H9 (cell line): Measurements from ENCODE around the gene PCSK6. TPM values are rescaled to one million over a fixed set of nuclear protein-coding genes. Genes with fewer than 3 reads are reported as not detected.

Experiments
- DNase-seq: peaks from one replicate; pipeline ENCODE4 v3.0.0-alpha.2; 2017
- H2AFZ ChIP-seq: one replicate; pipeline ENCODE4 v1.6.1; 2013; ENCODE audit warnings: mild to moderate bottlenecking, low read length, control low read depth, moderate library complexity
- H2AK5ac ChIP-seq: 2 replicates; pipeline ENCODE4 v1.6.1; 2013; ENCODE audit warnings: low read length, control low read depth, mixed read lengths; ENCODE audit not compliant: insufficient read length
- H2BK120ac ChIP-seq: one replicate; pipeline ENCODE4 v1.6.1; 2013; ENCODE audit warnings: low read depth, mild to moderate bottlenecking, low read length, control low read depth, inconsistent platforms; ENCODE audit not compliant: poor library complexity, severe bottlenecking
- H2BK12ac ChIP-seq: 2 replicates; pipeline ENCODE4 v1.6.1; 2013; ENCODE audit warnings: low read length, control low read depth, mixed read lengths, low read depth; ENCODE audit not compliant: insufficient read length
- H2BK15ac ChIP-seq: 2 replicates; pipeline ENCODE4 v1.6.1; 2013; ENCODE audit warnings: low read depth, low read length, control low read depth
- H2BK20ac ChIP-seq: one replicate; pipeline ENCODE4 v1.6.1; 2013; ENCODE audit warnings: low read depth, mild to moderate bottlenecking, low read length, control low read depth, inconsistent platforms; ENCODE audit not compliant: poor library complexity, severe bottlenecking
- H2BK5ac ChIP-seq: 2 replicates; pipeline ENCODE4 v1.6.1; 2013; ENCODE audit warnings: low read length, control low read depth, mixed read lengths; ENCODE audit not compliant: insufficient read length
- H3K14ac ChIP-seq: 2 replicates; pipeline ENCODE4 v1.6.1; 2013; ENCODE audit warnings: low read length, control low read depth; ENCODE audit not compliant: insufficient read depth
- H3K18ac ChIP-seq: 2 replicates; pipeline ENCODE4 v1.6.1; 2013; ENCODE audit warnings: low read depth, mild to moderate bottlenecking, mixed read lengths, low read length, control low read depth; ENCODE audit not compliant: insufficient read length
- H3K23ac ChIP-seq: 2 replicates; pipeline ENCODE4 v1.6.1; 2013; ENCODE audit warnings: low read length, control low read depth, mixed read lengths, low read depth; ENCODE audit not compliant: insufficient read length
- H3K23me2 ChIP-seq: 2 replicates; pipeline ENCODE4 v1.6.1; 2013; ENCODE audit warnings: low read depth, mild to moderate bottlenecking, mixed read lengths, low read length, control low read depth; ENCODE audit not compliant: insufficient read length, poor library complexity, severe bottlenecking
- H3K27ac ChIP-seq: 2 replicates; pipeline ENCODE4 v1.5.1; 2013; ENCODE audit warnings: low read length, control low read depth, mixed read lengths, low read depth; ENCODE audit not compliant: insufficient read length
- H3K27me3 ChIP-seq: 2 replicates; pipeline ENCODE4 v1.6.1; 2013; ENCODE audit warnings: low read length, control low read depth, inconsistent platforms; ENCODE audit not compliant: insufficient read depth
- H3K4ac ChIP-seq: 2 replicates; pipeline ENCODE4 v1.6.1; 2013; ENCODE audit warnings: low read depth, mild to moderate bottlenecking, control low read depth, inconsistent platforms, low read length, moderate library complexity
- H3K4me1 ChIP-seq: 2 replicates; pipeline ENCODE4 v1.6.1; 2013; ENCODE audit warnings: low read length, control low read depth, inconsistent platforms; ENCODE audit not compliant: insufficient read depth
- H3K4me2 ChIP-seq: 2 replicates; pipeline ENCODE4 v1.6.1; 2013; ENCODE audit warnings: low read length, control low read depth, mixed read lengths; ENCODE audit not compliant: insufficient read length, insufficient read depth
- H3K56ac ChIP-seq: 2 replicates; pipeline ENCODE4 v1.6.1; 2013; ENCODE audit warnings: low read depth, mild to moderate bottlenecking, mixed read lengths, low read length, control low read depth; ENCODE audit not compliant: insufficient read length
- H3K79me1 ChIP-seq: 2 replicates; pipeline ENCODE4 v1.6.1; 2013; ENCODE audit warnings: low read depth, mild to moderate bottlenecking, moderate library complexity, low read length, control low read depth, inconsistent platforms; ENCODE audit not compliant: insufficient read depth, poor library complexity, severe bottlenecking
- H3K79me2 ChIP-seq: 2 replicates; pipeline ENCODE4 v1.6.1; 2013; ENCODE audit warnings: low read length, control low read depth, inconsistent platforms; ENCODE audit not compliant: insufficient read depth
- H3K9ac ChIP-seq: 2 replicates; pipeline ENCODE4 v1.6.1; 2013; ENCODE audit warnings: low read length, control low read depth, mixed read lengths; ENCODE audit not compliant: insufficient read length; ENCODE audit errors: extremely low read depth
- H3K9me3 ChIP-seq: one replicate; pipeline ENCODE4 v1.6.1; 2013; ENCODE audit warnings: low read depth, low read length, inconsistent platforms; ENCODE audit not compliant: control insufficient read depth
- H3T11ph ChIP-seq: one replicate; pipeline ENCODE4 v1.6.1; 2013; ENCODE audit warnings: mild to moderate bottlenecking, low read length, control low read depth, inconsistent platforms
- H4K20me1 ChIP-seq: one replicate; pipeline ENCODE4 v1.6.1; 2013; ENCODE audit not compliant: control insufficient read depth, insufficient read length, insufficient read depth
- H4K5ac ChIP-seq: 2 replicates; pipeline ENCODE4 v1.6.1; 2013; ENCODE audit warnings: low read depth, mild to moderate bottlenecking, mixed read lengths, low read length, control low read depth; ENCODE audit not compliant: insufficient read length
- H4K8ac ChIP-seq: replicated peaks from 2 replicates; pipeline ENCODE4 v1.6.1; 2013; ENCODE audit warnings: low read length, control low read depth, mixed read lengths, low read depth; ENCODE audit not compliant: insufficient read length
- H4K91ac ChIP-seq: 2 replicates; pipeline ENCODE4 v1.6.1; 2013; ENCODE audit warnings: low read depth, mild to moderate bottlenecking, moderate library complexity, mixed read lengths, low read length, control low read depth; ENCODE audit not compliant: insufficient read length
- H3K27ac Mint-ChIP-seq, 3 experiments: 2 replicates in 2 of 3; 3 replicates in 1 of 3; pipeline ENCODE4 v1.8.0; 2020 to 2021; ENCODE audit warnings: mixed read lengths in 3 of 3, mild to moderate bottlenecking in 1 of 3, moderate library complexity in 1 of 3
- H3K27me3 Mint-ChIP-seq: 2 replicates; pipeline ENCODE4 v1.8.0; 2021; ENCODE audit warnings: low read depth, mild to moderate bottlenecking, moderate library complexity, mixed read lengths
- H3K36me3 Mint-ChIP-seq, 3 experiments: 2 replicates in 2 of 3; 3 replicates in 1 of 3; pipeline ENCODE4 v1.8.0; 2020 to 2021; ENCODE audit warnings: low read depth in 3 of 3, mixed read lengths in 3 of 3; ENCODE audit not compliant: insufficient read depth in 1 of 3
- H3K4me1 Mint-ChIP-seq, 2 experiments: 2 replicates each; pipeline ENCODE4 v1.8.0; 2020; ENCODE audit warnings: mixed read lengths in 2 of 2
- H3K4me3 Mint-ChIP-seq, 2 experiments: 2 replicates in 1 of 2; 3 replicates in 1 of 2; pipeline ENCODE4 v1.8.0; 2020 to 2021; ENCODE audit warnings: mild to moderate bottlenecking in 2 of 2, mixed read lengths in 2 of 2, moderate library complexity in 1 of 2
- H3K9me3 Mint-ChIP-seq, 2 experiments: 2 replicates in 1 of 2; 3 replicates in 1 of 2; pipeline ENCODE4 v1.8.0; 2020; ENCODE audit warnings: mild to moderate bottlenecking in 2 of 2, mixed read lengths in 2 of 2, moderate library complexity in 1 of 2
- WGBS: extraction: QIAGEN DNeasy Blood & Tissue Kit; methylation state at CpG from one replicate; pipeline ENCODE4 v1.1.7; 2013; ENCODE audit warnings: missing lambda C conversion rate, low lambda C conversion rate, mixed read lengths; ENCODE audit not compliant: insufficient read length; ENCODE audit errors: extremely low coverage; 5-methylcytosine and 5-hydroxymethylcytosine counted together
- total RNA-seq: library from RNA; stranded (reverse); gene quantifications from 2 replicates; pipeline ENCODE4 v1.2.1, GENCODE V29; 2021
- TF ChIP-seq, protein P1 (sequence below): fragments of 200-600 bp; sonication (generic); conservative IDR thresholded peaks from 3 replicates; pipeline ENCODE4 v1.8.0; 2021; ENCODE audit warnings: antibody characterized with exemption, mild to moderate bottlenecking

PCSK6 gene
- total RNA-seq, 1 experiment from 2014 or later, result 4.0 TPM

GRCh38 chr15:101277038-101277822 is 212.3 kb downstream of the PCSK6 start, which contains the start of gene SELENOS:
SELENOS (minus strand) TSS chr15:101277485; CDS start chr15:101277417, 68 bp downstream.
- Histone ChIP-seq H3K56ac (no peak within 1 kb of the TSS), H3K23me2 (peaks cover 11% of the 10 kb centered on the region), H2BK120ac (no peak within 1 kb of the TSS), H3K79me2 (no peaks in the 10 kb centered on the region; the same call in 1 of the 2 replicates), H2AFZ (no peak within 1 kb of the TSS), H2BK15ac (no peak within 1 kb of the TSS), H2BK20ac (no peak within 1 kb of the TSS), H3K14ac (no peak within 1 kb of the TSS), H3K4me2 (peak within 1 kb of the TSS; percentile 99), H3K23ac (no peak within 1 kb of the TSS), H3K27ac (no peak within 1 kb of the TSS), H4K91ac (no peak within 1 kb of the TSS), H3K4me1 (no peaks in the 10 kb centered on the region), H2BK5ac (no peak within 1 kb of the TSS), H3K18ac (no peak within 1 kb of the TSS), H3K9me3 (no peaks in the 10 kb centered on the region), H3T11ph (no peak within 1 kb of the TSS), H4K8ac (no peak within 1 kb of the TSS), H3K27me3 (no peaks in the 10 kb centered on the region), H3K9ac (peak within 1 kb of the TSS; percentile 66), H3K79me1 (no peaks in the 10 kb centered on the region), H3K4ac (no peak within 1 kb of the TSS), H2BK12ac (no peak within 1 kb of the TSS), H4K20me1 (no peaks in the 10 kb centered on the region), H2AK5ac (no peak within 1 kb of the TSS), H4K5ac (no peak within 1 kb of the TSS)
- DNase-seq, result peak; percentile 86
- TF ChIP-seq, protein P1, sequence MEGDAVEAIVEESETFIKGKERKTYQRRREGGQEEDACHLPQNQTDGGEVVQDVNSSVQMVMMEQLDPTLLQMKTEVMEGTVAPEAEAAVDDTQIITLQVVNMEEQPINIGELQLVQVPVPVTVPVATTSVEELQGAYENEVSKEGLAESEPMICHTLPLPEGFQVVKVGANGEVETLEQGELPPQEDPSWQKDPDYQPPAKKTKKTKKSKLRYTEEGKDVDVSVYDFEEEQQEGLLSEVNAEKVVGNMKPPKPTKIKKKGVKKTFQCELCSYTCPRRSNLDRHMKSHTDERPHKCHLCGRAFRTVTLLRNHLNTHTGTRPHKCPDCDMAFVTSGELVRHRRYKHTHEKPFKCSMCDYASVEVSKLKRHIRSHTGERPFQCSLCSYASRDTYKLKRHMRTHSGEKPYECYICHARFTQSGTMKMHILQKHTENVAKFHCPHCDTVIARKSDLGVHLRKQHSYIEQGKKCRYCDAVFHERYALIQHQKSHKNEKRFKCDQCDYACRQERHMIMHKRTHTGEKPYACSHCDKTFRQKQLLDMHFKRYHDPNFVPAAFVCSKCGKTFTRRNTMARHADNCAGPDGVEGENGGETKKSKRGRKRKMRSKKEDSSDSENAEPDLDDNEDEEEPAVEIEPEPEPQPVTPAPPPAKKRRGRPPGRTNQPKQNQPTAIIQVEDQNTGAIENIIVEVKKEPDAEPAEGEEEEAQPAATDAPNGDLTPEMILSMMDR, result no peak
- peak within 1 kb of the TSS; percentile 66 to 96 (median 74) for H3K27ac Mint-ChIP-seq
- no CpG with 5 or more reads among the region's 91 CpGs for WGBS
- no peaks in the 10 kb centered on the region for H3K9me3 Mint-ChIP-seq
- peaks cover 28 to 62% (median 50%) of the 10 kb centered on the region in 3 experiments; a peak in 6 of 7 replicates for H3K36me3 Mint-ChIP-seq
- peaks cover 2 to 7% of the 10 kb centered on the region in 2 experiments for H3K4me1 Mint-ChIP-seq
- peak within 1 kb of the TSS; percentile 98 to 100 for H3K4me3 Mint-ChIP-seq
- no peaks in the 10 kb centered on the region for H3K27me3 Mint-ChIP-seq
